Activated naive CD4-positive, alpha-beta T cell (primary cell): ENCODE measurements around the gene PCDHA5.

Experiments
- DNase-seq, 4 experiments: peaks; one replicate each; lab custom pipeline; 2025; lab: John Stamatoyannopoulos, UW

The PCDHA5 gene

DNA sequence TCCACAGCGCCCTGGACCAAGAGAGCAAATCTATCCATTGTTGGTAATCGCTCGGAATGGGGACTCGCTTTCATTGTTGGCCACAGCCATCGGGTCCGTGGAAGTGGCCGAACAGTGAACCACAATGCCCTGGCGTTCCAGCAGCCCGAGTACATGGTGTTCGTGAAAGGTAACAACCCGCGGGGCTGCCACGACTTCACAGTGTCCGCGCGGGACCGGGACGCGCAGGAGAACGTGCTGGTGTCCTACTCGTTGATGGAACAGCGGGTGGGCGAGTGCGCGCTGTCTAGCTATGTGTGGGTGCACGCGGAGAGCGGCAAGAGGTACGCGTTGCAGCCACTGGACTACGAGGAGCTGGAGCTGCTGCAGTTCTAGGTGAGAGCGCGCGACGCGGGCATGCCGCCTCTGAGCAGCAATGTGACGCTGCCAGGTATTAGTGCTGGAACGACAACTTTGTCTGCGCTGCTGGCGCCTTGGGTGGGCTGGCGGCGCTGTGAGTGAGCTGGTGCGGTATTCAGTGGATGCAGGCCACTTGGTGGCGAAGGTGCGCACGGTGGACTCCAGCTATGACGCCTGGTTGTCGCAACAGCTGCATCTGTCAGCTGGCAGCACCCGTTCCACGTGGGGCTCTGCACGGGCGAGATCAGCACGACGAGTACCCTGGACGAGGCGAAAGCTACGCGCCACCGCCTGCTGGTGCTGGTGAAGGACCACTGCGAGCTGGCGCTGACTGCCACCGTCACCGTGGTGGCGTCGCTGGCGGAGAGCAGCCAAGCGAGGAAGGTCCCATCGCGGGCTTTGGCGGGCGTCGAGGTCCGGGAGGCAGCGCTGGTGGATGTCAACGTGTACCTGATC, 41.3 kb downstream of the PCDHA5 start:
- DNase-seq: no peak

GRCh38 chr5:140868721-140869554, 47.5 kb downstream of the PCDHA5 start, which contains the start of gene PCDHA11:
Gene PCDHA11, plus strand, starts transcription at chr5:140868957. Its CDS starts 147 bp downstream, at chr5:140869104.
- no peak for DNase-seq

GRCh38 chr5:140869555-140869886, 48.1 kb downstream of the PCDHA5 start:
- no peak for DNase-seq

- no peak for DNase-seq
Observed at GRCh38 chr5:140870221-140871201, 49.1 kb downstream of the PCDHA5 start.
